Esophagus muscularis mucosa (tissue), 4 donors: Measurements from ENCODE around the gene PCED1B. TPM values are rescaled to one million over a fixed set of nuclear protein-coding genes. Genes with fewer than 3 reads are reported as not detected.
A peak's percentile ranks its signal among the peaks of the same experiment; 100 is the strongest.

Source experiments
- DNase-seq: peaks from one replicate; pipeline ENCODE4 v3.0.0-alpha.2; 2017; ENCODE audit errors: extremely low spot score
- H3K27ac ChIP-seq, 4 donors: fragments of 200-600 bp; sonication (generic); replicated peaks in 1 of 4; 1 replicate in 3 of 4; 2 replicates in 1 of 4; pipeline ENCODE4 v1.5.1; 2016 to 2019; ENCODE audit warnings: mild to moderate bottlenecking in 1 of 4
- H3K27me3 ChIP-seq, 4 donors: fragments of 200-600 bp; sonication (generic); one replicate each; pipeline versions ENCODE4 v1.5.1 to v1.6.0; 2016 to 2019
- H3K36me3 ChIP-seq, 4 donors: fragments of 200-600 bp; sonication (generic); one replicate each; pipeline ENCODE4 v1.5.1; 2016 to 2019
- H3K4me1 ChIP-seq, 4 donors: fragments of 200-600 bp; sonication (generic); one replicate each; pipeline ENCODE4 v1.5.1; 2016 to 2019
- H3K4me3 ChIP-seq, 4 donors: fragments of 200-600 bp; sonication (generic); 1 replicate in 2 of 4; 2 replicates in 2 of 4; pipeline ENCODE4 v1.5.1; 2016 to 2019; ENCODE audit warnings: mild to moderate bottlenecking in 4 of 4, moderate library complexity in 1 of 4
- H3K9me3 ChIP-seq, 4 donors: fragments of 200-600 bp; sonication (generic); 1 replicate in 3 of 4; 2 replicates in 1 of 4; pipeline ENCODE4 v1.5.1; 2016 to 2019
- CTCF ChIP-seq, 3 experiments: fragments of 200-600 bp in 2 of 3; fragments of 450-650 bp in 1 of 3; sonication (generic) in 2 of 3; IDR thresholded peaks; one replicate each; pipeline ENCODE4 v1.5.1; 2017 to 2019; ENCODE audit warnings: antibody characterized with exemption in 3 of 3, mild to moderate bottlenecking in 2 of 3, moderate library complexity in 1 of 3
- EP300 ChIP-seq: sonication (generic); formaldehyde crosslinking; IDR thresholded peaks from one replicate; pipeline ENCODE4 v1.6.1; 2017; ENCODE audit warnings: antibody characterized with exemption
- POLR2A ChIP-seq: fragments of 450-650 bp; IDR thresholded peaks from one replicate; pipeline ENCODE4 v1.6.1; 2017; ENCODE audit warnings: antibody characterized with exemption, moderate library complexity, mild to moderate bottlenecking, low read depth
- POLR2AphosphoS5 ChIP-seq, 2 donors: sonication (generic); formaldehyde crosslinking; IDR thresholded peaks; one replicate each; pipeline ENCODE4 v1.6.1; 2017; ENCODE audit warnings: antibody characterized with exemption in 2 of 2
- WGBS: methylation state at CpG from one replicate; pipeline ENCODE4 v1.1.5; 2018; 5-methylcytosine and 5-hydroxymethylcytosine counted together
- intact Hi-C: fragments of 100-400 bp; cut with DNase I; formaldehyde crosslinking; loops from one replicate; pipeline ENCODE4 v1.15.1; 2023
- total RNA-seq, 4 donors: library from RNA; depleted of rRNA; stranded (reverse); fragments of >200 nt; gene quantifications; one replicate each; pipeline versions ENCODE4 v1.1.0 to v1.2.1, GENCODE V29; 2016

Gene PCED1B
- total RNA-seq, 4 donors from 2014 or later, result 0.92 to 2.1 (median 1.1) TPM

DNA sequence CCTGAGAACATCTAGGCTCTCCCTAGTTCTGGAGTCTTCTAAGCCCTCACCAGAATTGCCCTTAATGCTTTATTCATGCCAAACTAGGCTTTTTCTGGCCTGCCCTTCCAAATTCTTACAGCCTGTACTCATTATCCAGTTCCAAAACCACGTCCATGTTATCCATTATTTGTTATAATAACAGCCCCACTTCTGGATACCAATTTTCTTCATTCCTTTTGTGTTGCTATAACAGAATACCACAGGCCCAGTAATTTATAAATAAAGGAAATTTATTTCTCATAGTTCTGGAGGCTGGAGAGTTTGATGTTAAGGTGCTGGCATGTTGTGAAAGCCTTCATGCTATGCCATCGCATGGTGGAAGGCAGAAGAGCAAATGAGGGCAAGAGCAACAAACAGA lies 68.3 kb downstream of the PCED1B start:
- peaks cover 0 to 5% (median 0%) of the 10 kb centered on the region in 4 donors for H3K9me3 ChIP-seq
- H3K4me3 ChIP-seq, result no peak overlapping the region
- no peaks in the 10 kb centered on the region for H3K27me3 ChIP-seq
- WGBS, result 71% methylated on average over 2 of the region's 2 CpGs
- intact Hi-C loops, result no loop called here
- TF ChIP-seq CTCF (IDR thresholded peaks at IDR 0.05), result no peak
- no peak for TF ChIP-seq EP300
- TF ChIP-seq POLR2AphosphoS5 (IDR thresholded peaks at IDR 0.05), result no peak
- TF ChIP-seq POLR2A, result no peak
- H3K36me3 ChIP-seq, result no peaks in the 10 kb centered on the region
- no peak overlapping the region for H3K27ac ChIP-seq
- no peak for DNase-seq
- no peaks in the 10 kb centered on the region for H3K4me1 ChIP-seq

GRCh38 chr12:47149146-47149545 lies 69.7 kb downstream of the PCED1B start:
- H3K36me3 ChIP-seq, result no peaks in the 10 kb centered on the region
- H3K9me3 ChIP-seq, result no peaks in the 10 kb centered on the region
- no peaks in the 10 kb centered on the region for H3K4me1 ChIP-seq
- TF ChIP-seq POLR2AphosphoS5 (IDR thresholded peaks at IDR 0.05), result no peak
- no peak for TF ChIP-seq EP300
- no peak for TF ChIP-seq POLR2A
- TF ChIP-seq CTCF (IDR thresholded peaks at IDR 0.05), result no peak
- no peak overlapping the region for H3K4me3 ChIP-seq
- intact Hi-C loops, result no loop called here
- DNase-seq, result no peak
- no peak overlapping the region for H3K27ac ChIP-seq
- H3K27me3 ChIP-seq, result no peaks in the 10 kb centered on the region
- 70% methylated on average over 3 of the region's 3 CpGs for WGBS

DNA sequence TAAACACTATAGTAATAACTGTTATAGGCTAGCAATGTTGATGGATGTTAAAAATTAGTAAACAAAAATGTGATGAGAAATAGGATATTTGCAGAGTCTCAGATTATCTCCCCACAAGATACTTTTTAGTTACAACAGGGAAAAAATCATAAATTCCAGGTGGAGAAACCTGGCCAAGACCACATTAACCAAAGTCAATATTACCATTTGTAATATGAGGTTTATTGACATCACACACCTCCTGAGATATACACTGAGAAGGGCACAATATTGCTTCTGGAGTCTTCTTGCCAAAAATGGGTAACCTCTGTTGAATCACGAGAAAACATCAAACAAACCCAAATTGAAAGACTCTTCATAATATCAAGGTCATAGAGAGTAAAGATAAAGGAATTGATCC lies 72.7 kb downstream of the PCED1B start:
- DNase-seq, result no peak
- peaks cover 0 to 18% (median 15%) of the 10 kb centered on the region in 4 donors for H3K4me1 ChIP-seq
- H3K36me3 ChIP-seq, result no peaks in the 10 kb centered on the region
- H3K27me3 ChIP-seq, result no peaks in the 10 kb centered on the region
- no peaks in the 10 kb centered on the region for H3K9me3 ChIP-seq
- TF ChIP-seq POLR2AphosphoS5 (IDR thresholded peaks at IDR 0.05) (no peak), CTCF (IDR thresholded peaks at IDR 0.05) (no peak), POLR2A (no peak), EP300 (no peak)
- 89% methylated on average over 1 of the region's 1 CpG for WGBS
- intact Hi-C loops, result no loop called here
- H3K4me3 ChIP-seq, result no peak overlapping the region
- no peak overlapping the region for H3K27ac ChIP-seq

DNA sequence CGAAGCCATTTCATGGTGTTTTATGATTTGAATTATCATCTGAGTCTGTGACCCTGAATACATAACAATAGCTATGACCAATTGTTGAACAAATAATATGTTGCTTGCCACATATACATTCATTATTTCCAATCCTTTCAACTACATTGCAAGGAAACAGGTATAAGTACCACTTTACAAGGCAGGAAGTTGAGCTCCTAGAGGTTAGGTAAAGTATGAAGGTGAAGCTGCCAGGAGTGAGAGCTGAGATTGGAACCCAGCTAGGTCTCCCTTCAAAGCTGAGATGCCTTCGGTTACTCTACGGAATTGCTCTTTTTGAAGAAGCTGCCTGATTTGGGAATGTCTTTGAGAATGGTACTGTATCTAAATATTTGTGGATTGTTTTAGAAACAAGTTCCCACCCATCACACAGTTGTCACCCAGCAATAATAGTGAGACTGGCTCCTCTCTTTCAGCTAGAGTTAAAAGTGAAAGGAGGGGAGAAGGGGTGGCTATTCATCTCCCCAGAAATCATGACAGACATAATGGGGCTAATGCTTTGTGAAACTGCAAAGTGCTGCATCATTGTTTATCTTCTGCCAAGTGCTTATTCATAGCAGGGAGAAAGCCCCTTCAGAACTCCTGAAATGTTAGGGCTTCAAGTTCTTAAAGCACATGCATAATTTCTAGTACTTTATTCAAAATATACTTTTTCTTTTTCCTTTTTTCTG lies 76.2 kb downstream of the PCED1B start:
- intact Hi-C loops, result no loop called here
- Histone ChIP-seq H3K4me3 (no peak overlapping the region), H3K27me3 (no peaks in the 10 kb centered on the region), H3K4me1 (peaks cover 0 to 18% (median 15%) of the 10 kb centered on the region in 4 donors), H3K36me3 (no peaks in the 10 kb centered on the region), H3K27ac (peak overlapping the region; percentile 11 to 53 (median 40)), H3K9me3 (no peaks in the 10 kb centered on the region)
- TF ChIP-seq POLR2AphosphoS5 (IDR thresholded peaks at IDR 0.05) (no peak), CTCF (IDR thresholded peaks at IDR 0.05) (no peak), POLR2A (no peak), EP300 (no peak)
- WGBS, result 43% methylated on average over 3 of the region's 3 CpGs
- no peak for DNase-seq
